Measurements from ENCODE around the gene MYOCD. TPM values are rescaled to one million over a fixed set of nuclear protein-coding genes. Genes with fewer than 3 reads are reported as not detected.

MYOCD gene
- total and polyA plus RNA-seq, 2 donors = 59.4 to 59.5 TPM

DNA sequence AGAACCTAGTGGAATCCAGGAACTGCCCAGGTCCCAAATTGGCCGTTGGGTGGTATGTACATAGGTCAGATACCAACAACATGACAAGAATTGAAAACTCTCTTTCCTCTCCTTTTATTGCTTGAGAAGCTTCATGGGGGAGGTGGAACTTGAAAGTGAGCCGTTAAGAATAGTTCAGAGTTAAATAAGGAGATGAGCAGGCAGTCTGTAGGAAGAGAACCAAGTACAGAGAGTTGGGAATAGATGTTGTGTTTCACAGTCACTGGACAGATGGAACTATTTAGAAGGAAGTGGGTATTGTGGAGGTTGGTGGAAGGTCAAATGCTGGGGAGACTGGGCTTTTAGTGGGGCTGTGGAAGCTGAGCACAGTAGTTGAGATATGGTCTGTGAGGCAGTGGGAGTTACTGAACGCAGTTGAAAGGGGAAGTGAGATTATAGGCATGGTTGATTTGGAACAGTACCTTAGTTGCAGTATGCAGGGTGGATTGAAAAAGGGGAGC is 150.0 kb downstream of the MYOCD start:
- 54% methylated on average over 3 of the region's 3 CpGs for WGBS
- Histone ChIP-seq H3K4me3 (ENCODE audit: low read depth, low read length) (no peak overlapping the region), H3K4me1 (ENCODE audit: insufficient read depth) (no peaks in the 10 kb centered on the region), H3K27ac (ENCODE audit: low read depth) (no peak overlapping the region), H3K36me3 (ENCODE audit: insufficient read depth) (no peaks in the 10 kb centered on the region)
- DNase-seq (ENCODE audit: extremely low spot score) = no peak

Other genes with a start within 250 kb of the MYOCD start
- gene ARHGAP44, start 123.6 kb downstream of the MYOCD start, total RNA-seq = 5.8 TPM
- gene ARHGAP44, start 123.6 kb downstream of the MYOCD start, polyA plus RNA-seq = 5.2 TPM